CD14-positive monocyte (primary cell): ENCODE results near the gene SLC25A26. TPM values are rescaled to one million over a fixed set of nuclear protein-coding genes. Genes with fewer than 3 reads are reported as not detected.
"Not testable (repeated sequence)": the region's sequence is repeated elsewhere in the genome, so short reads cannot be mapped to it uniquely, and the experiment has no call there.

Source experiments
- DNase-seq, 3 donors: peaks; one replicate each; pipeline ENCODE4 v3.0.0-alpha.2; 2011 to 2022
- H2AFZ ChIP-seq: 2 replicates; pipeline ENCODE4 v1.6.0; 2012; ENCODE audit warnings: mild to moderate bottlenecking, low read depth, low read length, inconsistent platforms; ENCODE audit not compliant: insufficient read depth, poor library complexity, severe bottlenecking
- H3K27ac ChIP-seq, 2 donors: 1 replicate in 1 of 2; 2 replicates in 1 of 2; pipeline ENCODE4 v1.5.1; 2012 to 2013; ENCODE audit warnings: low read length in 2 of 2, control low read depth in 1 of 2, inconsistent platforms in 1 of 2, low read depth in 1 of 2, mild to moderate bottlenecking in 1 of 2
- H3K27me3 ChIP-seq, 2 donors: one replicate each; pipeline versions ENCODE4 v1.6.0 to v1.6.1; 2011 to 2013; ENCODE audit warnings: low read length in 2 of 2; ENCODE audit not compliant: control insufficient read depth in 2 of 2, insufficient read depth in 2 of 2
- H3K36me3 ChIP-seq, 2 donors: replicated peaks in 1 of 2; 1 replicate in 1 of 2; 2 replicates in 1 of 2; pipeline versions ENCODE4 v1.5.1 to v1.6.1; 2012 to 2013; ENCODE audit warnings: low read length in 2 of 2, control low read depth in 1 of 2, inconsistent platforms in 1 of 2, mild to moderate bottlenecking in 1 of 2; ENCODE audit not compliant: insufficient read depth in 2 of 2, control insufficient read depth in 1 of 2
- H3K4me1 ChIP-seq, 2 donors: 1 replicate in 1 of 2; 2 replicates in 1 of 2; pipeline versions ENCODE4 v1.5.1 to v1.6.1; 2012 to 2013; ENCODE audit warnings: low read length in 2 of 2, control low read depth in 1 of 2, inconsistent platforms in 1 of 2, mild to moderate bottlenecking in 1 of 2, moderate library complexity in 1 of 2; ENCODE audit not compliant: insufficient read depth in 2 of 2, control insufficient read depth in 1 of 2
- H3K4me2 ChIP-seq: replicated peaks from 2 replicates; pipeline ENCODE3; 2012; ENCODE audit warnings: low read length, moderate library complexity, mild to moderate bottlenecking; ENCODE audit not compliant: poor library complexity, severe bottlenecking; ENCODE audit errors: extremely low read depth
- H3K4me3 ChIP-seq, 3 experiments: fragments of 200-600 bp in 1 of 3; sonication (generic) in 1 of 3; replicated peaks in 1 of 3; 1 replicate in 2 of 3; 2 replicates in 1 of 3; pipeline ENCODE4 v1.5.1; 2011 to 2013; ENCODE audit warnings: low read length in 3 of 3, mild to moderate bottlenecking in 3 of 3, control low read depth in 2 of 3, low read depth in 2 of 3, inconsistent platforms in 1 of 3, moderate library complexity in 1 of 3
- H3K79me2 ChIP-seq: 2 replicates; pipeline ENCODE4 v1.6.0; 2012; ENCODE audit warnings: mild to moderate bottlenecking, control low read depth, inconsistent platforms, low read length, moderate library complexity; ENCODE audit not compliant: insufficient read depth
- H3K9ac ChIP-seq: 2 replicates; pipeline ENCODE4 v1.6.0; 2017; ENCODE audit warnings: low read length, mild to moderate bottlenecking; ENCODE audit not compliant: insufficient read depth, poor library complexity, severe bottlenecking
- H3K9me3 ChIP-seq, 2 donors: replicated peaks in 1 of 2; 1 replicate in 1 of 2; 2 replicates in 1 of 2; pipeline versions ENCODE4 v1.5.1 to v1.6.1; 2012 to 2013; ENCODE audit warnings: low read length in 2 of 2, control low read depth in 1 of 2; ENCODE audit not compliant: control insufficient read depth in 1 of 2, insufficient read depth in 1 of 2
- H4K20me1 ChIP-seq: 2 replicates; pipeline ENCODE4 v1.6.0; 2012; ENCODE audit warnings: mild to moderate bottlenecking, low read length, control low read depth, moderate library complexity; ENCODE audit not compliant: insufficient read depth
- H3K27ac Mint-ChIP-seq, 7 donors: one replicate each; pipeline ENCODE4 v1.8.0; 2020; ENCODE audit warnings: mild to moderate bottlenecking in 7 of 7, mixed read lengths in 7 of 7, moderate library complexity in 6 of 7, inconsistent platforms in 2 of 7
- H3K27me3 Mint-ChIP-seq, 3 donors: one replicate each; pipeline ENCODE4 v1.8.0; 2021 to 2022; ENCODE audit warnings: low read depth in 3 of 3, mild to moderate bottlenecking in 3 of 3, mixed read lengths in 3 of 3, moderate library complexity in 3 of 3, inconsistent platforms in 1 of 3
- H3K36me3 Mint-ChIP-seq, 2 donors: one replicate each; pipeline ENCODE4 v1.8.0; 2020; ENCODE audit warnings: mixed read lengths in 2 of 2, inconsistent platforms in 1 of 2, mild to moderate bottlenecking in 1 of 2
- H3K4me1 Mint-ChIP-seq: one replicate; pipeline ENCODE4 v1.8.0; 2020; ENCODE audit warnings: mild to moderate bottlenecking, mixed read lengths
- H3K4me3 Mint-ChIP-seq, 2 donors: one replicate each; pipeline ENCODE4 v1.8.0; 2020; ENCODE audit warnings: mild to moderate bottlenecking in 2 of 2, mixed read lengths in 2 of 2, moderate library complexity in 1 of 2
- H3K9me3 Mint-ChIP-seq, 7 donors: one replicate each; pipeline ENCODE4 v1.8.0; 2020 to 2022; ENCODE audit warnings: mixed read lengths in 7 of 7, mild to moderate bottlenecking in 6 of 7, moderate library complexity in 6 of 7, inconsistent platforms in 2 of 7
- WGBS: methylation state at CpG from one replicate; pipeline ENCODE4 v1.1.5; 2013; ENCODE audit warnings: missing lambda C conversion rate; ENCODE audit not compliant: insufficient coverage; 5-methylcytosine and 5-hydroxymethylcytosine counted together
- intact Hi-C, 2 donors: fragments of 100-400 bp; cut with micrococcal nuclease; formaldehyde crosslinking; loops; one replicate each; pipeline versions ENCODE4 v1.15.0 to v1.15.1; 2023
- polyA plus RNA-seq, 3 donors: library from polyadenylated mRNA; depleted of rRNA in 1 of 3; unstranded in 2 of 3; stranded (reverse) in 1 of 3; fragments of 300-500 nt in 2 of 3; fragments of >200 nt in 1 of 3; fragmentation: Illumina TruSeq in 2 of 3; gene quantifications; 1 replicate in 2 of 3; 2 replicates in 1 of 3; pipeline ENCODE4 v1.2.3, GENCODE V29; 2012 to 2021
- TF ChIP-seq, protein P1 (sequence below): fragments of 200-600 bp; IDR thresholded peaks from one replicate; pipeline ENCODE4 v1.8.0; 2022; ENCODE audit warnings: antibody characterized with exemption, mild to moderate bottlenecking

The SLC25A26 gene
- polyA plus RNA-seq, 3 donors, result 11.6 to 23.0 (median 14.4) TPM

DNA sequence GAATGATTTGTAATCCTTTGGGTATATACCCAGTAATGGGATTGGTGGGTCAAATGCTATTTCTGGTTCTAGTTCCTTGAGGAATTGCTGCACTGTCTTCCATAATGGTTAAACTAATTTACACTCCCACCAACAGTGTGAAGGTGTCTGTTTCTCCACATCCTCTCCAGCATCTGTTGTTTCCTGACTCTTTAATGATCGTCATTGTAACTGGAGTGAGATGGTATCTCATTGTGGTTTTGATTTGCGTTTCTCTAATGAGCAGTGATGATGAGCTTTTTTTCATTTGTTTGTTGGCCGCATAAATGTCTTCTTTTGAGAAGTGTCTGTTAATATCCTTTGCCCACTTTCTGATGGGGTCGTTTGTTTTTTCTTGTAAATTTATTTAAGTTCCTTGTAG, 86.2 kb downstream of the SLC25A26 start:
- H3K36me3 ChIP-seq, H3K4me3 Mint-ChIP-seq, H3K27me3 Mint-ChIP-seq, H3K9ac ChIP-seq, H3K4me2 ChIP-seq, DNase-seq, H3K4me1 ChIP-seq, H3K4me3 ChIP-seq, H3K27me3 ChIP-seq, H4K20me1 ChIP-seq, H3K27ac ChIP-seq, intact Hi-C loops, H2AFZ ChIP-seq, H3K27ac Mint-ChIP-seq, H3K79me2 ChIP-seq, H3K4me1 Mint-ChIP-seq, H3K36me3 Mint-ChIP-seq, H3K9me3 Mint-ChIP-seq: not testable (repeated sequence)
- 100% methylated on average over 1 of the region's 4 CpGs for WGBS
- H3K9me3 ChIP-seq, result peaks cover 0 to 10% of the 10 kb centered on the region in 2 donors

DNA sequence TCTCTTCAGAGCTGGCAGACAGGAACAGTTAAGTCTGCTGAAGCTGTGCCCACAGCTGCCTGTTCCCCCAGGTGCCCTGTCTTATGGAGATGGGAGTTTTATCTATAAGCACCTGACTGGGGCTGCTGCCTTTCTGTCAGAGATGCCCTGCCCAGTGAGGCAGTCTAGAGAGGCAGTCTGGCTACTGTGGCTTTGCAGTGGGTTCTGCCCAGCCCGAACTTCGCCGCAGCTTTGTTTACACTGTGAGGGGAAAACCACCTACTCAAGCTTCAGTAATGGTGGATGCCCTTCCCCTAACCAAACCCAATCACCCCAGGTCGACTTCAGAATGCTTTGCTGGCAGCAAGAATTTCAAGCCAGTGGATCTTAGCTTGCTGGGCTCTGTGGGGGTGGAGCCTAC, 91.2 kb downstream of the SLC25A26 start:
- Mint-ChIP-seq H3K4me1 (peaks cover 3% of the 10 kb centered on the region), H3K4me3 (no peak overlapping the region), H3K27ac (no peak overlapping the region), H3K27me3 (no peaks in the 10 kb centered on the region), H3K36me3 (no peaks in the 10 kb centered on the region), H3K9me3 (peaks cover 3 to 25% (median 17%) of the 10 kb centered on the region in 7 donors)
- no peaks in the 10 kb centered on the region for H3K4me1 ChIP-seq
- H3K4me2 ChIP-seq, result no peak overlapping the region
- no peaks in the 10 kb centered on the region for H4K20me1 ChIP-seq
- no peaks in the 10 kb centered on the region for H3K36me3 ChIP-seq
- H3K27ac ChIP-seq, result no peak overlapping the region
- H3K9ac ChIP-seq, result no peak overlapping the region
- peaks cover 5 to 18% of the 10 kb centered on the region in 2 donors for H3K9me3 ChIP-seq
- H2AFZ ChIP-seq, result no peak overlapping the region
- H3K79me2 ChIP-seq, result no peaks in the 10 kb centered on the region
- no peak overlapping the region for H3K4me3 ChIP-seq
- no peaks in the 10 kb centered on the region for H3K27me3 ChIP-seq
- intact Hi-C loops, result no loop called here
- no peak for DNase-seq
- TF ChIP-seq, protein P1, sequence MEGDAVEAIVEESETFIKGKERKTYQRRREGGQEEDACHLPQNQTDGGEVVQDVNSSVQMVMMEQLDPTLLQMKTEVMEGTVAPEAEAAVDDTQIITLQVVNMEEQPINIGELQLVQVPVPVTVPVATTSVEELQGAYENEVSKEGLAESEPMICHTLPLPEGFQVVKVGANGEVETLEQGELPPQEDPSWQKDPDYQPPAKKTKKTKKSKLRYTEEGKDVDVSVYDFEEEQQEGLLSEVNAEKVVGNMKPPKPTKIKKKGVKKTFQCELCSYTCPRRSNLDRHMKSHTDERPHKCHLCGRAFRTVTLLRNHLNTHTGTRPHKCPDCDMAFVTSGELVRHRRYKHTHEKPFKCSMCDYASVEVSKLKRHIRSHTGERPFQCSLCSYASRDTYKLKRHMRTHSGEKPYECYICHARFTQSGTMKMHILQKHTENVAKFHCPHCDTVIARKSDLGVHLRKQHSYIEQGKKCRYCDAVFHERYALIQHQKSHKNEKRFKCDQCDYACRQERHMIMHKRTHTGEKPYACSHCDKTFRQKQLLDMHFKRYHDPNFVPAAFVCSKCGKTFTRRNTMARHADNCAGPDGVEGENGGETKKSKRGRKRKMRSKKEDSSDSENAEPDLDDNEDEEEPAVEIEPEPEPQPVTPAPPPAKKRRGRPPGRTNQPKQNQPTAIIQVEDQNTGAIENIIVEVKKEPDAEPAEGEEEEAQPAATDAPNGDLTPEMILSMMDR, result no peak
- WGBS, result no CpG with 5 or more reads among the region's 4 CpGs
